GM18502 (cell line): Measurements from ENCODE around the gene TAF3.
"Not testable (repeated sequence)": the region's sequence is repeated elsewhere in the genome, so short reads cannot be mapped to it uniquely, and the experiment has no call there.

Source experiments
- ATAC-seq: cut with Tn5 transposase; IDR thresholded peaks from one replicate; pipeline ENCODE4 v1.9.1; 2021; ENCODE audit warnings: mild to moderate bottlenecking; ENCODE audit not compliant: unreplicated experiment, poor library complexity

TAF3 gene

DNA sequence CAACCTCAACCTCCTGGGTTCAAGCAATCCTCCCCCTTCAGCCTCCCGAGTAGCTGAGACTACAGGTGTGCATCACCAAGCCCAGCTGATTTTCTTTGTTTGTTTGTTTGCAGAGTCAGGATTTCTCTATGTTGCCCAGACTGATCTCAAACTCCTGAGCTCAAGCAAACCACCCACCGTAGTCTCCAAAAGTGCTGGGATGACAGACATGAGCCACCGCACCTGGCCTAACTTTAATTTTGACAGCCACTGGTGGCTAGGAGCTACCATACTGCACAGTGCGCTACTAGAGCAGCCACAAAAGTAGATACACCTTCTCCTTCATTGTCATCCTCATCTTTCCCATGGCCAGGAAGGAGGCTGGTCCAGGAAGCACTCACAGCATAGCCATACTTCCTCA is 205.0 kb downstream of the TAF3 start:
- no peak for ATAC-seq

DNA sequence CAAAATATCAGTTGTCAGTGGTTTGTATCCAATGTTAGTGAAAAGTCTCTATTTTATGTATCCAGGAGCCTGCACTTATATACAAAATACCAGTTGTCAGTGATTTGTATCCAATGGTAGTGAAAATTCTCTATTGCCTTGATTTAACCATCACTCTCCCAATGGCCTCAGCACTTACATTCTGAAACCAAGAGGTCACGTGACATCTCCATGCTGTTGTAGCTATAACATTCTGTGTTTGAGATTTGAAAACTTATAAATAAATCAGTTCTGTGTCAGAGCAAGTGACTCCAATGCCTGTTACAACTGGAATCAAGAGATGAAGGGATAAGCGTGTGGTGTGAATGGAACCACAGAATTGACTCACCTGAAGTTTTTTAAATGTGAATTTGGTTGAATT is 205.5 kb downstream of the TAF3 start:
- ATAC-seq, result no peak

DNA sequence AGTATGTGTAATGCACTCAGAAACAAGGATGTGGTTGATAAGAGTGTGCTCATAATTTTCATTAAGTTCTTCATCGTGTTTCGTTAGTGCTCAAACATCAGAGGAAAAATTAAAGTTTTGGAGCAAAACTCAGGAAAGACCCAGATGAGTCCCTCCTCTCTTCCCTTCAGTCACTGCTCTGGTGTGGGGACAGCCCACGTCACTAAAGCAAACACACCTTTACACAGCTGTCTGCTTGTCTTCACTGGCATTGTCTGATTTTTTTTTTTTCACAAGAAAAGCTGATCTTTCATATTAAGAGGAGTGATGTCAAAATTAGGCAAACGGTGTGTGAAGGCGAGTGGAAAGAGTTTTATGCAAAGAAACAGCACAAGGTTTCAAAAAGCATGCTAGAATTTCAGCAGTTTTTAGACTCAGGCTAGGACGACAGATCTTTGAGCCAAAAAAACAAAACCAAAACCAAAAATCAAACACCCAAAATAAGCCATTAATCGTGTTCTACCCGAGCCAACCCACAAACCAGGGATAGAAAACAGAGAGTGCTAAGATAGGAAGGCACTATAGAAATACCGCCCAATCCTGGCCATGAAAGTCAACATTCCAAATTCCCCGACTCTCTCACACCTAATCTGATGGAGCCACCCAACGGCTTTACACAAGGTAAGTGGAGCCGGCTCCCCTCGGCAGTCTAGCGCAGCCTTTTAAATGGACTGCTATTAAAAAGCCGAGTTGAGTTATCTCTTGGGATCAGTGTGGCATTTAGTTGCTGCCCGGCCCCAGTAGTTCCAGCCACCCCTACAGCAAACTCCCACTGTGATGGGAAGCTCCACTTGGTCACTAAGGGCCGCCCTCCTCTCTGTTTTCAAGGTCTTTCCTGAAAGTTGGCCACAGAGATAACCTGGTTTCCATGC is 208.3 kb downstream of the TAF3 start:
- ATAC-seq, result no peak

DNA sequence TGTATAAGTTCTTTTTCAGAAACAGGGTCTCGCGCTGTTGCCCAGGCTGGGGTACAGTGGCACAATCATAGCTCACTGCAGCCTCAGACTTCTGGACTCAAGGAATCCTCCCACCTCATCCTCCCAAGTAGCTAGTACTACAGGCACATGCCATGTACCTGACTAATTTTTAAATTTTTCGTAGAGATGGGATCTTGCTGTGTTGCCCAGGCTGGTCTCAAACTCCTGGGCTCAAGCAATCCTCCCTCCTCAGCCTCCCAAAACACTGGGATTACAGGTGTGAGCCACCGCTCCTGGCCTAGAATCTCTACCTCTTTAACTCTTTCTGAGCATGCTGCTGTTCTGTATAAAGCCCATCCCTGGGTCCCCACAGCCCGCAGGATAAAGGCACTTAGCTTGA is 212.9 kb downstream of the TAF3 start:
- ATAC-seq, result not testable (repeated sequence)

DNA sequence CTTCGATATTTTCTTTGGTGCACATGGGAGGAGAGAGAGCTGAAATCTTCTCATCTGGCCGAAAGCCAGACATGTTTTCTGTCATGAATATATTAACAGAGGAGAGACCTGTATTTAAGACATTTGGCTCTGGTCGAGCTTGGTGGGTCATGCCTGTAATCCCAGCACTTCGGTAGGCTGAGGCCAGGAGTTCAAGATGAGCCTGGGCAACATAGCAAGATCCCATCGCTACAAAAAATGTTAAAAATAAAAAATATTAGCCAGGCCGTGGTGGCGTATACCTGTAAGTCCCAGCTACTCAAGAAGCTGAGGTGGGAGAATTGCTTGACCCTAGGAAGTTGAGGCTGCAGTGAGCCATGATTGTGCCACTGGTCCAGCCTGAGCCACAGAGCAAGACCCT is 214.3 kb downstream of the TAF3 start:
- no peak for ATAC-seq

DNA sequence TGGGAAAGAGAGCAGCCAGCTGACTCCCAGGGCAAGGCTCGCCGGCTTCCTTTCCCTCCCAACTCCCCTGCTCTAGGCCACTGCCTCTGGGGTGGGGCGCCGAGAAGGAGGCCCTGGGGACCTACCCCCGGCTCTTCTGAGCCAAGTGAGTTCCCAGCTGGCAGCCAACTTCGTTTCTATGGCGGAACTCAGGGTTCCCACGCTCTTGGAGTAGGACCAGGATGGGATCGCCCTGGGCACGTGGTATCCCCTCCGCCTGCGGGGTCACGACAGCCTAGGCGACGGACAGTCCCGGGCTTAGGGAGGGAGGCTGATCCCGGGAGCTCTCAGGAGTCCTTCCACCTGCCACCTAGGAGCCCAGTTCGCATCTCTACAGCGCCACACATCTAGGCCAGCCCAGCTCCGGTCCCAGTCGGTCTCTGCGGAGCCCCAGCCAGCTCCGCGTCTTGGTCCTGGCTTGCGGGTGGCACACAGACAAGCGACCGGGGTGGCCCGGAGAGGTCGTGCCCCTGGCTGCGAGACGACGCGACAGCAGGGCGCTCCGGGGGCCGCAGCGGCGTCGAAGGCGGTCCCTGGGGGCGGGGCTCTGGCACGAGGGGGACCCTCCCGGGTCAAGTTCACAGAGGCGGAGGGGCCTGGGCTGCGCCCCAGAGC is 215.6 kb downstream of the TAF3 start:
- ATAC-seq, result no peak

DNA sequence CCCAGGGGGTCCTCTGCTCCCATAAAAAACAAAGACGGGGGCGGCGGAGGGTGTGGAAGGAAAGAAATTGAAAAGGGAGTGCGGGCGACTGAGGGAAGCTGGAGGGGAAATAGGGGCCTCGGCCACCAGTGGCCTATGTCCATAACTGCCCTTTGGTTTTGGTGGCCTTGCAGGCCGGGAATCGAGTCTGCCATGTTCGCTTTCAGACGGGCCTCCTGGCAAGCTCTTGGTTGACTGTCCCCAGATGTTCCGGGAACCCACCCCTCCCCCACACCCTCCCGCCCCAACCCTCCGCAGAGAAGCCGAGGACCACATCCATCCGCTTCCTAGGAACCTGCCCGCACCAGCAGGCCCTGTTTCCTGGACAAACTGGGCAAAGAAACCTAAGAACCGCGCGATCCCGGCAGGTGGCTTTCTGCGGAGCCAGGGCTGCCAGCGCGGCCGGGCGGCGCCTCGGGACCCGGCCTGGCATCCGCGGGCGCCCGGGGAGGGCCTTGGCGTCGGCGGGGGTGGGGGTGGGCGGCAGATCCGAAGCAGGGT is 216.2 kb downstream of the TAF3 start:
- no peak for ATAC-seq

DNA sequence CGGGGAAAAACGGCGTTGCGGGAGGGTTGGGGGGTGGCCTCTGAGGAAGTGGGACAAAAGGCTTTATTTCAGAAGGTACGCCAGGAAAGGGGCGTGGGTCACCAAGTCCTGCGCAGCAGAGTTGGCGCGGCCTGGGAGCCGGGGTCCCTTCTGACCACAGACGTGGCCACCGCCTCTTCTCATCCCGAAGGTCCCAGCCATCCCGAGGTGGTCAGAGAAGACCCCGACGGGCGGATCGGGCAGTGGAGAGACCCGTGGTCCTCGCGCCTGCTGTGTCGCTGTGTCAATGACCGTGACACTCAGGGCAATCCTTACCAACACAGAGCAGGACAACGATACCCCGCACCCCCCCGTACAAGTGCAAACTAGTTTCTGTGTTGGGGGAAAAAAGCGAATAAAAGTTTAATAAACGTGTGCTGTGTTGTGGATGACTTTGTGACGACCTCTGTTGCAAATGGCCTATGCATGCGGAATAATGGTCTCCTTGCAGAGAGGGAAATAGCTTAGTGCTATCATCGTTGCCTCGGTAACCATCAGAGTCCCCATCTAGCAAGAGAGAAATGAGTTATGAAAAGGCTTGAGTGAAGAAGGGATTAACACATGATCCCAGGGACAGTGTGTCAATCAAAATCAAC is 216.8 kb downstream of the TAF3 start:
- no peak for ATAC-seq

DNA sequence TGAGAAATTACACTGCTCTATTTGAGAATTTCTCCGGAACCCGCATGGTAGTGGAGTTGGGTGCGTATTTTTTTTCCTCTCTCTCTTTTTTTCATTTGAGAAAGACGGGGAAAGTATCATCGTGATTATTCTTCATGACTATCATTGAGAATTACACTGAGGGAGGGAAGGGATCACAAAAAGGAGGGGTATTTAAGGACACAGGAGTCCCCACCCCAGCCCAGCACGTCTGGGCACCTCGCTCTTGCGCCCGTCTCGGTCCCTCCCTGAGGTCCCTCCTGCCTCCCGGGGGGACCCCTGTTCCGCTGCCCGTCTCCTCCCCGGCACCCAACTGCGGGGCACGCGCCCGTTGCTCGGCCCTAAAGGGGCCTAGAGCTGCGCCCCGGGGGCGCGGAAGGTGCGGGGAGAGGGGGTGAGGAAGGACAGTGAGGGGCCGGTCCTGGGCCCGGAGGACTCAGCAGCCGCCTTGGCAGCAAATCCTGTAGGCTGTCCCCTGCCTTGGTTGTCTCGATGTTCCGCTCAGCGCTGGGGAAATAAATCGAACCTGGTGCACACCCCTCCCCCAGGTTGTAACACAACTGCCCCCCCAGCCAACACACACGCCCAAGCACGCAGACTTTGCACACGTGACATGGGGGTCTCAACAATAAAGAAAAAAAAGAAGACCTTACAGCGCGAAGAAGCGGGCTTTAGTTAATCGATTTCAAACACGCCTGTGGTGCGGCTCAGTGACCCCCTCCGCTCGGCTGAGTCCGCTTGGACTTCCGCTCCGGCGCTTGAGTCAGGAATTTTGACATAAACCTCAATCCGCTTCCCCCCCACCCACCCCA is 217.6 kb downstream of the TAF3 start:
- ATAC-seq, result no peak

DNA sequence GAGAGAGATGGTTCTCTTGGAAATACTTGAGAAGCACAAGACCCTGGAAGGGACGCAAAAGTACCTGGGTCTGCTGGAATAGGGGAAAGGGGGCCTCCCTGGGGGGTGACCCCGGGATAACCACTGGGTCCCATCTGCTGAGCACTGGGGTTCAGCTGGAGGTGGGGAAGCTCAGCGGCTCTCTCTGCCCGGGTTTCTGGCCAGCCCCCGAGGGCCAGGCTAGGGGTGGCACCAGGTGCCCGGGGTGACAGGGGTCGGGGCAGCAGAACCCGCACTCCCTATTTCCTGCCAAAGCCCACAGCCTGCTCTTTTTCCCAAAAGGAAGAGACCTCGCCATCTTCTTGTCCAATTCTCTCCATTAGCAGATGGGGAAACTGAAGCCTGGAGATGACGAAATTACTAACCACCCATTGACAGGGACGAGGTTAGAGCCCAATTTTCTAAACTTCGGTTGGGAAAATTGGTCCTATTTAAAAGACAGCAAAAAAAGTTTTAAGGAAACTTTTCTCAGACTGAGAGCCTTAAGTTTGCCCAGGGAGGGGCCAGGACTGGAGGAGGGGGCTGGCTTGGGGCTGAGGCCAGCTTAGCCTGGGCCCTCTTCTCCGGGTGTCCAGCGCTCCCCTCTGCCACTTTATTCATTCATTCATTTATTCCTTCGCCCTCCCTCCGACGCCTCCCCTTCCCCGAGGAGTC is 218.3 kb downstream of the TAF3 start:
- ATAC-seq, result no peak

DNA sequence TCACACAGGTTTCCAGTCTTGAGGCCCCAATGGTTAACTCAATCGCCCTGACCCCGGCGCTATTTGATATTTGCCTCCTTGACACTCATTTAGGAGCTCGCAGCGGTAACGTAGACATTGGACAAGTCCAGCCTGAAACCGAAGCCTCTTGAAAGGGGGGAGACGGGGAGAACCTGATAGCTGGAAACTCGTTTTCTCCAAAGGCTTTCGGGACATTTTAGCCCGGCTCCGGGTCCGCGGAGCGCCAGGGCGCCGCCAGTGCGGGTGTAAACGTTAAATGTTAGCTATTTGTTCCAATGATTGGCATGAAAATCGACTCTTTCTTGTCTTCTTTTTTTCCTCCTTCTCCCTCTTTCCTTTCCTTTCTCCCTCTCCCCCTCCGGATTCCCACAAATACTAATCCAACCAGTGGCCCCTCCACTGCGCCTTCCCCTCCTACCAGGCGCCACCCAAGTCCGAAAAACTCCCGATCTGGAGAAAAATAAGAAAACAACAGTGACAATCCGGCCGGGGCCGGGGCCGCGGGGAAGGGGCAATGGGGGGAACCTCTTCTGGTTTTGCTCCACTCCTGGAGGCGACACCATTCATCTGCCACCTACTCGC is 219.0 kb downstream of the TAF3 start:
- ATAC-seq, result no peak

DNA sequence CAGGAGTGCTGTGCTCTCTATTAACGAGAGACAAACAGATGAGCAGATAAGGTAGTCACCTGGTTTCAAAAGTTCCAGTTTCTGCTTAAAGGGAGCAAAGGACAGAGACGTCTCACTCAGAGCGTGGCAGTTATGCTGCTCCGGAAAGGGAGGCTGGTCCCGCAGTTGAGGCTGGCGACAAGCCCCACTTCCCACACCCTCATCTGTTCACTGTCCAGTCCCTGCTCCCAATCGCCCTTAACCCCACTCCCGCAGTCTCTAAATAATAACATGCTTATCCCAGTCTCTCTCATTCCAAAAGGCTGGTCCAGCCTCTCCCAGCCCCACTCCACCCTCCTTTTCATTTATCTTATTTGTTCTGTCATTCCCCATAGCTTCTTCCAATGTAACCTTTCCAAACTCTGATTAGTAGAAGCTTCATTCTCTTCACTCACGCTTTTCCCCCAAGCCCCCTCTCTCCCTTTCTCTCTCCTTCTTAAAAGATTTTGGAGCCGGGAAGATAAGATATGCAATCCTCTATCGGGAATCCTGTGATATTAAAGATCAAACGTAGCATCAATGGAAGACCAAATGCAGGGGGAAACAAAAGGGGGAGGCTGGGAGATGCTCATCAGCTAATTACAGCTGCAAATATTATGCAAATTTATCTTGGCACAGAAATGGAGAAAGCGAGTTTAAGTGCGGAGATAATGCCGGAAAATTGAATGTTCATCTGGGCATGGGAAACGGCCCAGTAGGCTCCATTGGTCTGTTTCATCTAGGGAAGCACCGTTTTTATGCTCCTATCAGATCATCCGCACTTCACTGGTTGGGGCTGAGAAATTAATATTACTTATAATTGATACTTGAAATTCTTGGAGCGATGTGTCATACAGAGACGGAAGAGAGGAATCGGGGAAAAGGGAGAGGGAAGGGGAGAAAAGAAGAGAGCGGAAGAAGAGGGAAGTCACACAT is 219.9 kb downstream of the TAF3 start:
- ATAC-seq, result no peak

DNA sequence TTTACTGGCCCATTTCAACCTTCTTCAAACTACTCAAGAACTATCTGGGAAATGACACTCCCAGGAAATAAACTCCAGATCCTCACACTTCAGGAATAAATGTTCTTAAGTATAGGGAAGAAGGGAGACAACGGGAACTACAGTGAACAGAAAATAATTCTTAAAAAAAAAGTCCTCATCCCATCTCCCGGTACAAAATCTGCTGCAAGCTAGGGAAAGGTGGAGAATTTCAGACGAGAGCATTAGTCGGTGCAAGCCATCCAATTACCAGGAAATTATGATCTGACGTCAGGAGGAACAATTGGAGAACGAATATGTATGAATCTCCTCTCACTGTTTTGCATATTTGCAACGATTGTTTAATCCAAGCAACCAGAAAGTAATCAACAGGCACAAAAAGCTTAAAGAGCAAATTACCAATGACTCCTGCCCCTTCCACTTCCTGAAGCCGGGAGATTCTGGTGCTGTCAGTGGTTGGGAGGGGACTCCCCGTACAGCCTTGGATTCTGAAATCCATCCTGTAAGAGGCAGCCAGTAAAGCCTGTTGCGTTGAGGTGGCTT is 221.1 kb downstream of the TAF3 start:
- ATAC-seq, result no peak

DNA sequence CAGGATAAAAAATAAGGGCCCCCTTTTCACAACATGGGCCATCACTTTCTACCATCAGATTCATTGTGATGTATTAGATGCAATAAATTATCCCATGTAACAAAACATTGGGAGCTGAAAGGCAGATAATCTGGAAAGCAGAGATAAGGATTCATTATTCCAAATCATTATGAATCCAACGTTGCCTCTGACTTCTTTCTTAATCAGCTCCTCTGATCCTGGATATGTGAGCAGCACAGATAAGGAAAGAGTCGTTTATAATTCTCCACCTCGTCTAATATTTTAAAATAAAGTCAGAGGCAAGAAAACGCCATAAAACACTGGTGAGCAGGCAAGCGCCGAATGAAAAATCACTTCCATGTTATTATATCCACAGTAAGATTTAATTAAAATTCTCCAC is 222.3 kb downstream of the TAF3 start:
- no peak for ATAC-seq

DNA sequence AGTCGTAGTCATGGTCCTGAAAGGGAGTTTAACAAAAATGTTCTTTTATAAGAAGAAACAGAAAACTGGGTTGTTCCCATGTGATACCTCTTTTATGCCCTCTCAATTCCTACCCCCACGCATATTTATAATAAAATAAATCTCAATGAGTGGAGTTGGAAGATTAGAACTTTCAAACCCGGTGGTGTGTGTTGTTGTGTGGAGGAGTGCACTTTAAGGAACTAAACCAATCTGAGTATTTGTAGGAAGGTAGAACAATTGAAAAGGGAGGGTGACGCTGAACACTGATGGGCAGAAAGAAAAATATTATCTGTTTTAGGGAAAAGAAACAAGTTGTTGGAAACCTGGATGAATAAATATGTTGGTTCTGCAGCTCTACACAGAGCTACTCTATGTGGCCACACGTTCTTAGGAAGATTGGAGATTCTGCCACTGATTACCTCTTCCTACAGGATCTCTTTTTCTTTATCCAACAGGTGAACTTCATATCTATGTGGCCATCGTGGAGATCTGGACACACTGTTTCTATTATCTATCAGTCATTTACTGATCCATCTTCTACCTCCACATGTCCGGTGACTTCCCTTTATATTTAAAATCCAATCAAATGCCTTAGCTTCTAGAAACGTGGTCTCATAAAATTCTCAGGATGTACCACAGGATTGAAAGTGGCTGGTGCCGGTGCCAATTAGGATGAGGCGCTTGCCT is 223.1 kb downstream of the TAF3 start:
- ATAC-seq, result no peak

DNA sequence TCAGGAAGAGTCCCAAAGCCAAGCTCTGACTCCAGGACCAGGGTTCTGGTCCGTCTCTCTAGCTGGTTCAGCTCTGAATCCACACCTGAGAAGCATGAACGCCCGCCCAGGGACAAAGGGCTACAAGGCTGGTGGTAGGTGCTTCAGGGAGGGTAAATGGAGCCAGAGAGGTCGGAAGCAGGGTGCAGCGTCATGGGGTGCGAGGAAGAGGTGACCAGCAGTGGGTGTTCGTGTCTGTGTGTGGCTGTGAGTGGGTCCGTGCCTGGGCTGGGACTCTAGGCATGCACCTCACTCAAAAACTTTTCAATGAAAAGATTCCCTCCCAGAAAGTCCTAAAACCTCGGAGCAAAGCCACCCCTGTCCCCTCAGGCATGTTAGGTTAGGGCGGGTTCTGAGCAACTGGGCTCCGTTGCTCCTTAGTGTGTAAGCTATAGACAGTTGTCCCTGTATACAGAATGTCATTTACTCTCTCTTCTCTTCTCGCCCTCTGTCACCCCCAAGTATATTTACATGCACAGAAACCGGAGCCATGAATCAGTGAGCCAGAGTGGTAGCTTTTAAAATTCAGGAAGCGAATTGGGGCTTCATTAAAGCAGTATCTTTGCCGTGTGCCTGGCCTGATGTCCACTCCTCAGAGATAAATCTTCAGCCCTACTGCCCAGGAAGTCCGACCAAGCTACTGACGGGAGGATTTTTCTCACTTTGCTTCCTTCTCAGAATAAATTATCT is 223.9 kb downstream of the TAF3 start:
- no peak for ATAC-seq
